Kidney epithelial cell (primary cell): Measurements from ENCODE around the gene SSH3. TPM values are rescaled to one million over a fixed set of nuclear protein-coding genes. Genes with fewer than 3 reads are reported as not detected.

Experiments used
- DNase-seq: peaks from one replicate; pipeline ENCODE4 v3.0.0-alpha.2; 2010; ENCODE audit warnings: low read depth
- H3K27me3 ChIP-seq: 2 replicates; pipeline ENCODE4 v1.6.0; 2011; ENCODE audit warnings: low read length; ENCODE audit not compliant: control insufficient read depth, insufficient read depth
- H3K36me3 ChIP-seq: 2 replicates; pipeline ENCODE4 v1.5.1; 2011; ENCODE audit warnings: low read length; ENCODE audit not compliant: control insufficient read depth, insufficient read depth
- H3K4me3 ChIP-seq: 2 replicates; pipeline ENCODE4 v1.5.1; 2011; ENCODE audit warnings: low read depth, mild to moderate bottlenecking, control low read depth, low read length
- CTCF ChIP-seq: IDR thresholded peaks from 2 replicates; pipeline ENCODE4 v1.5.1; 2011; ENCODE audit warnings: mild to moderate bottlenecking, moderate library complexity, low read length, control low read depth, inconsistent platforms; ENCODE audit not compliant: insufficient read depth, poor library complexity, severe bottlenecking
- total RNA-seq: library from RNA; depleted of rRNA; stranded (reverse); fragments of >200 nt; gene quantifications from 2 replicates; pipeline ENCODE4 v1.2.3, GENCODE V29; 2015

SSH3 gene
- total RNA-seq, 1 donor from 2014 or later, result 39.9 TPM

GRCh38 chr11:67299471-67300191 is 3.7 kb upstream of the SSH3 start:
- DNase-seq, result no peak
- H3K27me3 ChIP-seq, result no peaks in the 10 kb centered on the region
- H3K4me3 ChIP-seq, result no peak overlapping the region
- no peak for TF ChIP-seq CTCF
- peaks cover 3% of the 10 kb centered on the region for H3K36me3 ChIP-seq

GRCh38 chr11:67300256-67300755 is 3.0 kb upstream of the SSH3 start:
- Histone ChIP-seq H3K36me3 (peaks cover 3% of the 10 kb centered on the region), H3K27me3 (no peaks in the 10 kb centered on the region), H3K4me3 (no peak overlapping the region)
- no peak for DNase-seq
- no peak for TF ChIP-seq CTCF

GRCh38 chr11:67300756-67301312 is 2.5 kb upstream of the SSH3 start:
- Histone ChIP-seq H3K4me3 (no peak overlapping the region), H3K27me3 (no peaks in the 10 kb centered on the region), H3K36me3 (peaks cover 3% of the 10 kb centered on the region)
- no peak for DNase-seq
- TF ChIP-seq CTCF, result no peak

- Histone ChIP-seq H3K36me3 (peaks cover 3% of the 10 kb centered on the region), H3K27me3 (no peaks in the 10 kb centered on the region), H3K4me3 (no peak overlapping the region)
- TF ChIP-seq CTCF, result no peak
- DNase-seq, result no peak
Observed at GRCh38 chr11:67301313-67301921, 1.9 kb upstream of the SSH3 start.

- peaks cover 3% of the 10 kb centered on the region for H3K36me3 ChIP-seq
- TF ChIP-seq CTCF, result no peak
- DNase-seq, result no peak
- no peak overlapping the region for H3K4me3 ChIP-seq
- no peaks in the 10 kb centered on the region for H3K27me3 ChIP-seq
Observed at GRCh38 chr11:67301951-67302516, 1.3 kb upstream of the SSH3 start.
